Upper lobe of left lung (tissue), 6 donors: ENCODE results near the gene PAPOLG. TPM values are rescaled to one million over a fixed set of nuclear protein-coding genes. Genes with fewer than 3 reads are reported as not detected.

Experiments
- ATAC-seq, 2 donors: fragments of 200-7000 bp; cut with Tn5 transposase; one replicate each; pipeline ENCODE4 v1.9.1; 2022; ENCODE audit warnings: mild to moderate bottlenecking in 2 of 2, moderate library complexity in 2 of 2; ENCODE audit not compliant: low FRiP score in 2 of 2
- DNase-seq, 2 donors: peaks; one replicate each; pipeline ENCODE4 v3.0.0-alpha.2; 2019 to 2020
- H3K27ac ChIP-seq, 4 donors: fragments of 200-600 bp; sonication (generic); one replicate each; pipeline ENCODE4 v1.5.1; 2016 to 2019
- H3K27me3 ChIP-seq, 4 donors: fragments of 200-600 bp; sonication (generic); one replicate each; pipeline ENCODE4 v1.5.1; 2017 to 2019
- H3K36me3 ChIP-seq, 4 donors: fragments of 200-600 bp; sonication (generic); one replicate each; pipeline ENCODE4 v1.5.1; 2016 to 2019
- H3K4me1 ChIP-seq, 4 donors: fragments of 200-600 bp; sonication (generic); one replicate each; pipeline ENCODE4 v1.5.1; 2018 to 2019
- H3K4me3 ChIP-seq, 4 donors: fragments of 200-600 bp; sonication (generic); one replicate each; pipeline ENCODE4 v1.5.1; 2017 to 2019; ENCODE audit warnings: mild to moderate bottlenecking in 2 of 4, moderate library complexity in 1 of 4
- H3K9me3 ChIP-seq, 4 donors: fragments of 200-600 bp; sonication (generic); one replicate each; pipeline ENCODE4 v1.5.1; 2018 to 2019
- EP300 ChIP-seq, 4 donors: sonication (generic); formaldehyde crosslinking; IDR thresholded peaks; one replicate each; pipeline ENCODE4 v1.5.1; 2017; ENCODE audit warnings: antibody characterized with exemption in 4 of 4, control low read depth in 2 of 4
- POLR2A ChIP-seq, 4 donors: fragments of 450-650 bp; IDR thresholded peaks; one replicate each; pipeline ENCODE4 v1.5.1; 2016 to 2017; ENCODE audit warnings: antibody characterized with exemption in 4 of 4, mild to moderate bottlenecking in 2 of 4
- POLR2AphosphoS5 ChIP-seq, 2 donors: sonication (generic); formaldehyde crosslinking; IDR thresholded peaks; one replicate each; pipeline ENCODE4 v1.5.1; 2017; ENCODE audit warnings: antibody characterized with exemption in 2 of 2
- WGBS, 2 donors: methylation state at CpG; one replicate each; pipeline ENCODE4 v1.1.5; 2017 to 2018; 5-methylcytosine and 5-hydroxymethylcytosine counted together
- small RNA-seq, 4 donors: library from RNA; depleted of rRNA; stranded (forward); fragments of <200 nt; gene quantifications; one replicate each; pipeline ENCODE3, GENCODE V24; 2016
- total RNA-seq, 6 donors: library from RNA; depleted of rRNA in 4 of 6; stranded (reverse); fragments of >200 nt in 4 of 6; gene quantifications; one replicate each; pipeline versions ENCODE4 v1.1.0 to v1.2.1, GENCODE V29; 2016 to 2021
- TF ChIP-seq, protein P1 (sequence below), 6 experiments: fragments of 450-650 bp in 4 of 6; fragments of 200-600 bp in 2 of 6; sonication (generic) in 2 of 6; IDR thresholded peaks; one replicate each; pipeline ENCODE4 v1.5.1; 2016 to 2019; ENCODE audit warnings: antibody characterized with exemption in 6 of 6
- donor health status: DM: no; HTN: no; CAD: no; lungs with moderate emphysema.
- donor health status: DM: no; HTN: yes; CAD: no; lungs with severe emphysema.

Gene PAPOLG
- total RNA-seq, 6 donors from 2014 or later, result 9.6 to 23.0 (median 12.8) TPM

DNA sequence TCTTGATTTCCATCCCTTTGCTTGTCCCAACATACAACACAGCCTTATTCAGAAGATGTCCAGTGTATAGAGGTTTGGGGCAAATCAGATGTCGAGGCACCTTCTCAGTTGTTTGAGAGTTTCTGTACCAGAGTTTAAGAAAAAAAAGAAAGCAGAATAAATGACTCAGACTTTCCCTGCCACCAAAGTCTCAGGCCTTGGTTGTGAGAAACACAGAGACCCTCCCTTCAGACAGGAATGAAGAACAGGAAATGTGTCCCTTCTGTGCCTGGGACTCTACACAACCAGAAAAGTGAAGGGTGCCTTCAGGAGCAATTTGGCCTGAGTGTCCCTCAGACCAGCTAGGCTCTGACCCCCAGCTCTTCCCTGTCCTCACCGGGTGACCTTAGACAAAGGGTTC is 88.0 kb downstream of the PAPOLG start:
- WGBS, 2 donors, result 83 to 93% methylated on average over 2 of the region's 2 CpGs
- no peak for DNase-seq
- TF ChIP-seq POLR2AphosphoS5 (IDR thresholded peaks at IDR 0.05) (no peak), EP300 (IDR thresholded peaks at IDR 0.05) (no peak), POLR2A (IDR thresholded peaks at IDR 0.05) (no peak)
- TF ChIP-seq, protein P1, sequence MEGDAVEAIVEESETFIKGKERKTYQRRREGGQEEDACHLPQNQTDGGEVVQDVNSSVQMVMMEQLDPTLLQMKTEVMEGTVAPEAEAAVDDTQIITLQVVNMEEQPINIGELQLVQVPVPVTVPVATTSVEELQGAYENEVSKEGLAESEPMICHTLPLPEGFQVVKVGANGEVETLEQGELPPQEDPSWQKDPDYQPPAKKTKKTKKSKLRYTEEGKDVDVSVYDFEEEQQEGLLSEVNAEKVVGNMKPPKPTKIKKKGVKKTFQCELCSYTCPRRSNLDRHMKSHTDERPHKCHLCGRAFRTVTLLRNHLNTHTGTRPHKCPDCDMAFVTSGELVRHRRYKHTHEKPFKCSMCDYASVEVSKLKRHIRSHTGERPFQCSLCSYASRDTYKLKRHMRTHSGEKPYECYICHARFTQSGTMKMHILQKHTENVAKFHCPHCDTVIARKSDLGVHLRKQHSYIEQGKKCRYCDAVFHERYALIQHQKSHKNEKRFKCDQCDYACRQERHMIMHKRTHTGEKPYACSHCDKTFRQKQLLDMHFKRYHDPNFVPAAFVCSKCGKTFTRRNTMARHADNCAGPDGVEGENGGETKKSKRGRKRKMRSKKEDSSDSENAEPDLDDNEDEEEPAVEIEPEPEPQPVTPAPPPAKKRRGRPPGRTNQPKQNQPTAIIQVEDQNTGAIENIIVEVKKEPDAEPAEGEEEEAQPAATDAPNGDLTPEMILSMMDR (IDR thresholded peaks at IDR 0.05), result no peak
- ATAC-seq, result no peak
- Histone ChIP-seq H3K27me3 (no peaks in the 10 kb centered on the region), H3K36me3 (no peaks in the 10 kb centered on the region), H3K9me3 (no peaks in the 10 kb centered on the region), H3K4me3 (no peak overlapping the region), H3K27ac (no peak overlapping the region), H3K4me1 (no peaks in the 10 kb centered on the region)

DNA sequence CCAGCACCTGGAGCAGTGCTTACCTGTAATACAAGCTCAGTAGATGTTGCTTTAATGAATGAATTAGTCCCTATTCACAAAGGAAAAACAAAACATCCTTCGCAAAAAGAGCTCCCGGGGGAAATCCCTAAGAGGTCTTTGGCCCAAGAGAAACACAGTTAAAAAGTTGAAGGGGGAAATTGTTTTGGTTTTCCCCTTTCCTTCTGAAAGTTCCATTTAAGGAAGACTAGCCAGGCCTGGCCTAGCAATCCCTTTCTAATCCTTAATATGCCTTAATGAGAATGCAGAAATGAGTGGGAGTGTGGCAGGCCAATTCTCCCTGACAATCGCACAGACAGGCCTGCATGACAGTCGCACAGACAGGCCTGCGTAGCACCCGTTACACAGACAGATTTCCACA is 91.8 kb downstream of the PAPOLG start:
- ATAC-seq (no peak), DNase-seq (no peak)
- Histone ChIP-seq H3K9me3 (no peaks in the 10 kb centered on the region), H3K4me3 (no peak overlapping the region), H3K27ac (no peak overlapping the region), H3K4me1 (peaks cover 0 to 6% (median 0%) of the 10 kb centered on the region in 4 donors), H3K36me3 (no peaks in the 10 kb centered on the region), H3K27me3 (no peaks in the 10 kb centered on the region)
- 79 to 91% methylated on average over 6 of the region's 6 CpGs for WGBS, 2 donors
- TF ChIP-seq EP300 (IDR thresholded peaks at IDR 0.05) (no peak), POLR2A (IDR thresholded peaks at IDR 0.05) (no peak), POLR2AphosphoS5 (IDR thresholded peaks at IDR 0.05) (no peak)
- TF ChIP-seq, protein P1 (IDR thresholded peaks at IDR 0.05), result no peak

Small RNAs within 50 kb of the gene (small RNA-seq; reads per million reads assigned to genes)
- 0 reads per million in 4 donors for gene RN7SL632P
- gene RNU6-612P, result 0 reads per million in 4 donors

Other genes starting within 250 kb of the PAPOLG start
- 10 to 100 TPM in 1 of 6 donors, 1 to 10 TPM in 5; 2.7 to 12.7 (median 5.4) TPM for gene BCL11A, start 202.6 kb upstream of the PAPOLG start, total RNA-seq
- gene REL, start 125.3 kb downstream of the PAPOLG start, total RNA-seq, result 10 to 100 TPM; 17.8 to 49.5 (median 29.6) TPM